ENCODE results near the gene TRIM17. TPM values are rescaled to one million over a fixed set of nuclear protein-coding genes. Genes with fewer than 3 reads are reported as not detected.

Gene TRIM17
- total and polyA plus RNA-seq, 2 of the 8 experiments (the other 6 are each of a cell fraction or from before 2014, with no cell fraction given): 1.1 to 2.2 TPM

- no peaks in the 10 kb centered on the region for H3K9me3 ChIP-seq (ENCODE audit: insufficient read depth in 2 of 2, low read depth in 1 of 2, low read length in 1 of 2)
- peak overlapping the region; percentile 22 for H4K5ac ChIP-seq (ENCODE audit: insufficient read length, low read depth, low read length)
- H3K4me1 ChIP-seq (replicated peaks in 1 of 4; ENCODE audit: control insufficient read depth in 3 of 4, insufficient read depth in 4 of 4, low read length in 3 of 4): peaks cover 0 to 10% (median 5%) of the 10 kb centered on the region in 4 experiments; a peak in 5 of 7 replicates
- H2AK5ac ChIP-seq (ENCODE audit: low read depth, low read length): no peak overlapping the region; the same call in 1 of the 2 replicates
- FAIRE-seq: no peak
- no peak overlapping the region; the same call in 1 of the 2 replicates for H2BK20ac ChIP-seq (ENCODE audit: low read length)
- H3K23ac ChIP-seq (ENCODE audit: insufficient read length): no peak overlapping the region
- H3K56ac ChIP-seq (replicated peaks; ENCODE audit: insufficient read length, low read depth, low read length): peak overlapping the region; percentile 54
- peak overlapping the region; percentile 53 to 74 (median 71) for H3K4me3 ChIP-seq (ENCODE audit: extremely low read depth in 1 of 4, insufficient read depth in 2 of 4, low read depth in 3 of 4, low read length in 4 of 4)
- CTCF ChIA-PET (ENCODE audit: partially characterized antibody): interaction anchor here (0.9 to 1.6 kb wide), 4 partner anchors 37 to 137 kb away, joined by 3 to 4 read pairs (median 3); a partner anchor contains a TSS
- no peak overlapping the region for H2BK120ac ChIP-seq (replicated peaks; ENCODE audit: low read depth, low read length)
- 0 out of 2 replicates have a peak overlapping the region, but pooled peaks have one; percentile 39 for H2BK12ac ChIP-seq (ENCODE audit: low read depth, low read length)
- peak overlapping the region; percentile 95; the same call in 1 of the 2 replicates for H4K8ac ChIP-seq (ENCODE audit: extremely low read depth, insufficient read depth, low read length)
- H4K91ac ChIP-seq (replicated peaks; ENCODE audit: insufficient read length, low read length): peak overlapping the region; percentile 95
- peak overlapping the region; percentile 51 to 96 for H3K4me2 ChIP-seq (ENCODE audit: insufficient read depth in 1 of 2, low read depth in 2 of 2, low read length in 2 of 2)
- peaks cover 4 to 6% of the 10 kb centered on the region in 2 experiments for H4K20me1 ChIP-seq (replicated peaks in 1 of 2; ENCODE audit: control insufficient read depth in 1 of 2, insufficient read depth in 2 of 2, low read length in 2 of 2)
- no peak overlapping the region for H3K27ac ChIP-seq (ENCODE audit: low read depth, low read length)
- WGBS, 2 experiments (ENCODE audit: extremely low coverage in 1 of 2, insufficient coverage in 1 of 2, insufficient read length in 1 of 2, insufficient replicate concordance in 2 of 2, low coverage in 1 of 2, low lambda C conversion rate in 2 of 2, missing lambda C conversion rate in 1 of 2): 6% methylated on average over 41 of the region's 73 CpGs; no CpG with 5 or more reads in 1 of the 2 experiments
- peaks cover 2 to 26% (median 16%) of the 10 kb centered on the region in 4 experiments; a peak in 6 of 7 replicates for H3K27me3 ChIP-seq (replicated peaks in 1 of 4; ENCODE audit: control insufficient read depth in 3 of 4, extremely low read depth in 1 of 4, insufficient read depth in 3 of 4, low read length in 3 of 4)
- no peaks in the 10 kb centered on the region for H3K79me1 ChIP-seq (ENCODE audit: low read depth, low read length)
- H2BK5ac ChIP-seq (ENCODE audit: low read depth, low read length): peak overlapping the region; percentile 85; the same call in 1 of the 2 replicates
- no peaks in the 10 kb centered on the region for H3K36me3 ChIP-seq (ENCODE audit: control insufficient read depth in 2 of 4, insufficient read depth in 4 of 4, low read length in 3 of 4)
- POLR2A ChIA-PET (ENCODE audit: partially characterized antibody): interaction anchor here (0.6 kb wide), 1 partner anchor 23 kb away, joined by 3 read pairs; no protein-coding TSS in a partner anchor
- H3K23me2 ChIP-seq (ENCODE audit: low read depth, low read length): peaks cover 8% of the 10 kb centered on the region; the same call in 1 of the 2 replicates
- no peak overlapping the region for H2AFZ ChIP-seq (ENCODE audit: low read length)
- H2BK15ac ChIP-seq (ENCODE audit: low read length): 0 out of 2 replicates have a peak overlapping the region, but pooled peaks have one; percentile 72
- H3K18ac ChIP-seq (ENCODE audit: extremely low read depth, low read length): peak overlapping the region; percentile 99
- peak overlapping the region; percentile 25 to 72 (median 67); a peak in 6 of 7 replicates for H3K9ac ChIP-seq (replicated peaks in 1 of 4; ENCODE audit: extremely low read depth in 1 of 4, low read depth in 3 of 4, low read length in 3 of 4)
- H3K14ac ChIP-seq (ENCODE audit: insufficient read length): no peak overlapping the region
- peak overlapping the region; percentile 81 for H3K4ac ChIP-seq (replicated peaks; ENCODE audit: insufficient read length, low read depth, low read length)
- no peaks in the 10 kb centered on the region for H3K79me2 ChIP-seq (ENCODE audit: control insufficient read depth in 1 of 2, insufficient read depth in 2 of 2, low read length in 2 of 2)
- peak; percentile 70 to 95 for DNase-seq (ENCODE audit: low read depth in 1 of 2, low spot score in 2 of 2)
- TF ChIP-seq JUN (IDR thresholded peaks at IDR 0.05; ENCODE audit: low read depth, low read length): no peak
- TF ChIP-seq, protein P1, sequence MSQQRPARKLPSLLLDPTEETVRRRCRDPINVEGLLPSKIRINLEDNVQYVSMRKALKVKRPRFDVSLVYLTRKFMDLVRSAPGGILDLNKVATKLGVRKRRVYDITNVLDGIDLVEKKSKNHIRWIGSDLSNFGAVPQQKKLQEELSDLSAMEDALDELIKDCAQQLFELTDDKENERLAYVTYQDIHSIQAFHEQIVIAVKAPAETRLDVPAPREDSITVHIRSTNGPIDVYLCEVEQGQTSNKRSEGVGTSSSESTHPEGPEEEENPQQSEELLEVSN (IDR thresholded peaks at IDR 0.05): peak; percentile 35; the same call in 1 of the 2 replicates
- TF ChIP-seq TAF1 (IDR thresholded peaks at IDR 0.05; ENCODE audit: low read depth, low read length): peak; percentile 46; the same call in 1 of the 2 replicates
- peak; percentile 7 to 38; a peak in 2 of 4 replicates for TF ChIP-seq HDAC2 (IDR thresholded peaks at IDR 0.05; ENCODE audit: borderline replicate concordance in 1 of 2, low read depth in 2 of 2, low read length in 2 of 2)
- TF ChIP-seq BACH1 (IDR thresholded peaks at IDR 0.05; ENCODE audit: low read length): peak; percentile 85
- no peak for TF ChIP-seq SP1 (IDR thresholded peaks at IDR 0.05; ENCODE audit: low read depth, low read length)
- no peak for TF ChIP-seq RNF2 (IDR thresholded peaks at IDR 0.05; ENCODE audit: borderline replicate concordance, low read depth, low read length, missing control alignments, poor library complexity, severe bottlenecking)
- TF ChIP-seq GABPA (IDR thresholded peaks at IDR 0.05; ENCODE audit: borderline replicate concordance, insufficient read depth, low read length): no peak
- no peak for TF ChIP-seq MAFK (IDR thresholded peaks at IDR 0.05; ENCODE audit: low read depth, low read length)
Measured at GRCh38 chr1:228378090-228378872, 38.4 kb downstream of the TRIM17 start.
